Left lung (tissue), 14 donors: ENCODE data around the gene PSTPIP2. TPM values are rescaled to one million over a fixed set of nuclear protein-coding genes. Genes with fewer than 3 reads are reported as not detected.

Source experiments
- ATAC-seq: fragments of 200-7000 bp; cut with Tn5 transposase; one replicate; pipeline ENCODE4 v1.9.1; 2020; ENCODE audit warnings: moderate library complexity
- DNase-seq, 4 donors: peaks; one replicate each; pipeline ENCODE4 v3.0.0-alpha.2; 2013 to 2020
- H3K27ac ChIP-seq, 2 donors: fragments of 200-600 bp; sonication (generic) in 1 of 2; one replicate each; pipeline versions ENCODE4 v1.5.0 to v1.8.0; 2020 to 2021
- H3K27me3 ChIP-seq, 2 donors: fragments of 200-600 bp; sonication (generic) in 1 of 2; one replicate each; pipeline versions ENCODE4 v1.5.0 to v1.8.0; 2020 to 2021
- H3K36me3 ChIP-seq, 2 donors: fragments of 200-600 bp; sonication (generic) in 1 of 2; one replicate each; pipeline versions ENCODE4 v1.5.0 to v1.8.0; 2020 to 2021
- H3K4me1 ChIP-seq, 2 donors: fragments of 200-600 bp; one replicate each; pipeline ENCODE4 v1.8.0; 2021
- H3K4me3 ChIP-seq, 2 donors: fragments of 200-600 bp; sonication (generic) in 1 of 2; one replicate each; pipeline versions ENCODE4 v1.5.0 to v1.8.0; 2020 to 2021; ENCODE audit warnings: mild to moderate bottlenecking in 1 of 2
- H3K9me3 ChIP-seq, 2 donors: fragments of 200-600 bp; sonication (generic) in 1 of 2; one replicate each; pipeline versions ENCODE4 v1.5.0 to v1.8.0; 2020 to 2021
- intact Hi-C, 2 donors: fragments of 100-400 bp; cut with DNase I; formaldehyde crosslinking; loops; one replicate each; pipeline versions ENCODE4 v1.11.2 to v1.14.2; 2022
- long read RNA-seq, 12 donors: library from polyadenylated mRNA in 2 of 12; unstranded in 2 of 12; transcript quantifications; one replicate each; pipeline ENCODE4 v2.0.0 and lab custom pipeline, GENCODE V29; 2019 to 2026
- polyA plus RNA-seq, 6 donors: library from polyadenylated mRNA; unstranded; fragments of 120-200 nt; gene quantifications; one replicate each; pipeline ENCODE4 v1.2.1, GENCODE V29; 2013; ENCODE audit not compliant: insufficient read length in 6 of 6
- total RNA-seq, 2 donors: library from RNA; stranded (reverse); fragmentation: NEBNext Ultra II Directional; extraction: Animal tissue kit (Norgen Biotek cat#: 25700); gene quantifications; one replicate each; pipeline ENCODE4 v1.2.1, GENCODE V29; 2021
- TF ChIP-seq, protein P1 (sequence below), 2 donors: fragments of 200-600 bp; sonication (generic) in 1 of 2; IDR thresholded peaks; one replicate each; pipeline versions ENCODE4 v1.5.0 to v1.8.0; 2021; ENCODE audit warnings: antibody characterized with exemption in 2 of 2
- donor health status: DM: no; HTN: yes; CAD: no.
- donor health status: DM: no; HTN: no; CAD: no.

Gene PSTPIP2, protein sequence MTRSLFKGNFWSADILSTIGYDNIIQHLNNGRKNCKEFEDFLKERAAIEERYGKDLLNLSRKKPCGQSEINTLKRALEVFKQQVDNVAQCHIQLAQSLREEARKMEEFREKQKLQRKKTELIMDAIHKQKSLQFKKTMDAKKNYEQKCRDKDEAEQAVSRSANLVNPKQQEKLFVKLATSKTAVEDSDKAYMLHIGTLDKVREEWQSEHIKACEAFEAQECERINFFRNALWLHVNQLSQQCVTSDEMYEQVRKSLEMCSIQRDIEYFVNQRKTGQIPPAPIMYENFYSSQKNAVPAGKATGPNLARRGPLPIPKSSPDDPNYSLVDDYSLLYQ
- total RNA-seq (10 to 100 TPM; 14.2 to 21.8 TPM), polyA plus RNA-seq (1 to 10 TPM; 5.2 to 7.9 (median 6.8) TPM)
- long read RNA-seq, donor 1, partial matches to known transcripts, result 0 of 1 reads
- long read RNA-seq, donor 1, other reads (novel, unspliced or antisense), result 0 of 1 reads
- long read RNA-seq, donor 2, result 0 reads
- long read RNA-seq, donor 3, partial matches to known transcripts, result 0 of 1 reads
- long read RNA-seq, donor 3, other reads (novel, unspliced or antisense), result 0 of 1 reads
- long read RNA-seq, donor 4, partial matches to known transcripts, result 2 of 6 reads
- long read RNA-seq, donor 4, other reads (novel, unspliced or antisense), result 0 of 6 reads
- long read RNA-seq, donor 5, result 0 reads
- long read RNA-seq, donor 6, result 0 reads
- long read RNA-seq, donor 7, result 0 reads
- long read RNA-seq, donor 8, result 0 reads
- long read RNA-seq, donor 9, result 0 reads
- long read RNA-seq, donor 10, partial matches to known transcripts, result 0 of 4 reads
- long read RNA-seq, donor 10, other reads (novel, unspliced or antisense), result 3 of 4 reads
- long read RNA-seq, donor 11, result 0 reads
- long read RNA-seq, donor 12, partial matches to known transcripts, result 0 of 1 reads
- long read RNA-seq, donor 12, other reads (novel, unspliced or antisense), result 0 of 1 reads

DNA sequence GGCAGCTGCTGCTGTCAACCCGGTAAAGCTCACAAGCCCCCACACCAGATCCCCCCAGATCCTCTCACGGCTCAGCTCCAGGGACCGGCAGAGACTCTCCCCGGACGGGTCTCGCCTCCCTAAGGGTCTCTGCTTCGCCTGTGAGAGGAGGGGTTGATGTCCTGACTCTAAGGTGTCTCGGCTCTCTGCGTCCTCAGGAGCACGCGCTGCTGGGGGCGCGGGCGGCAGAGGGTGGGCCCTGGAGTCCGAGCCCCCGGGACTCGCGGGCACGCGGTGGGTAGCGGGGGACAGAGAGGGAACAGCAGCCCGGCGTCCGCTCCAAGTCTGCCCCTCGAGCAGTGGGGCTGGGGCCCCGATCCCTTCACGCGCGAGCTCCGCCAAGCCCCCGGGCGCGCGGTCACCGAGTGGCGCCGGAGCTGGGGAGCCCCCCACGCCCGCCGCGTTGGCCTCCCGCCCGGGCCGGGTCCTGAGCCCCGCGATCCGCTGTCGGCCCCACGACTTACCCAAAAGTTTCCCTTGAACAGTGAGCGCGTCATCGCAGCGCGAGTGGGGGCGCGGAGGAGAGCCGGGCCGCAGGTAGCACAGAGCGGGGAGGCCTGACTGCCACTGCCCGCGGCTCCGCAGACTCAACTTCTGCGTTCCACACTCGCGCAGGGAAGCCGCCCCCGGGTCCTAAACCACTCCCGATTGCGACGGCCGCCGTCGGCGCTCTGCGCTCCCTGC, at the start of gene PSTPIP2:
TSS of gene PSTPIP2 (minus strand) at position 608 of the 723 bp plus-strand sequence. CDS start at position 536, 72 bp downstream.
- Histone ChIP-seq H3K4me3 (peak within 1 kb of the TSS; percentile 74 to 85), H3K36me3 (no peaks in the 10 kb centered on the region), H3K27me3 (no peaks in the 10 kb centered on the region), H3K9me3 (no peaks in the 10 kb centered on the region), H3K4me1 (peaks cover 10 to 48% of the 10 kb centered on the region in 2 donors), H3K27ac (peak within 1 kb of the TSS; percentile 33 to 86)
- DNase-seq, result peak; percentile 42 to 97 (median 72)
- TF ChIP-seq, protein P1, sequence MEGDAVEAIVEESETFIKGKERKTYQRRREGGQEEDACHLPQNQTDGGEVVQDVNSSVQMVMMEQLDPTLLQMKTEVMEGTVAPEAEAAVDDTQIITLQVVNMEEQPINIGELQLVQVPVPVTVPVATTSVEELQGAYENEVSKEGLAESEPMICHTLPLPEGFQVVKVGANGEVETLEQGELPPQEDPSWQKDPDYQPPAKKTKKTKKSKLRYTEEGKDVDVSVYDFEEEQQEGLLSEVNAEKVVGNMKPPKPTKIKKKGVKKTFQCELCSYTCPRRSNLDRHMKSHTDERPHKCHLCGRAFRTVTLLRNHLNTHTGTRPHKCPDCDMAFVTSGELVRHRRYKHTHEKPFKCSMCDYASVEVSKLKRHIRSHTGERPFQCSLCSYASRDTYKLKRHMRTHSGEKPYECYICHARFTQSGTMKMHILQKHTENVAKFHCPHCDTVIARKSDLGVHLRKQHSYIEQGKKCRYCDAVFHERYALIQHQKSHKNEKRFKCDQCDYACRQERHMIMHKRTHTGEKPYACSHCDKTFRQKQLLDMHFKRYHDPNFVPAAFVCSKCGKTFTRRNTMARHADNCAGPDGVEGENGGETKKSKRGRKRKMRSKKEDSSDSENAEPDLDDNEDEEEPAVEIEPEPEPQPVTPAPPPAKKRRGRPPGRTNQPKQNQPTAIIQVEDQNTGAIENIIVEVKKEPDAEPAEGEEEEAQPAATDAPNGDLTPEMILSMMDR (IDR thresholded peaks at IDR 0.05), result no peak
- intact Hi-C loops, result loop anchor here (10.0 kb wide), 2 partner anchors 117 to 407 kb away; no protein-coding TSS in a partner anchor
- peak; percentile 85 for ATAC-seq

DNA sequence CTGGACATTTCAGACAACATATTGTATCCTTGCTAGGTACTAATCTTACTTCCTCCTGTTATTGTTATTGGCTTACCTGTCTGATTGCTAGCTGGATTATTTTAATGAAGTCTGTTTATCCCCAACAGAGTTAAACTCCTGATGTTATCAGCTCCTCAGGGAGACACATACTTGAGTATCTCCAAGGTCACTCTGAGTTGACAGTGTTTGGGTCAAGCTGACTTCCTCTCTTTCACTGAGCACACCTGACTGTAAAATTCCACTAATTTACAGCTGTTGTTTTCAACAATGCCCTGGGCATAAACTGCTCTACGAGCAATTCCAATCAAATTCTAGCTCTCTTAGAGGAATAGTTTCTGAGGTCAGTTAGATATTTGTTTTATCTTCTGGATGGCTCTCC, 41.7 kb upstream of the PSTPIP2 start:
- Histone ChIP-seq H3K27ac (no peak overlapping the region), H3K36me3 (peaks cover 0 to 50% of the 10 kb centered on the region in 2 donors), H3K4me3 (no peak overlapping the region), H3K9me3 (no peaks in the 10 kb centered on the region), H3K27me3 (no peaks in the 10 kb centered on the region), H3K4me1 (no peaks in the 10 kb centered on the region)
- DNase-seq (no peak), ATAC-seq (no peak)
- TF ChIP-seq, protein P1 (IDR thresholded peaks at IDR 0.05), result no peak
- intact Hi-C loops, result no loop called here

DNA sequence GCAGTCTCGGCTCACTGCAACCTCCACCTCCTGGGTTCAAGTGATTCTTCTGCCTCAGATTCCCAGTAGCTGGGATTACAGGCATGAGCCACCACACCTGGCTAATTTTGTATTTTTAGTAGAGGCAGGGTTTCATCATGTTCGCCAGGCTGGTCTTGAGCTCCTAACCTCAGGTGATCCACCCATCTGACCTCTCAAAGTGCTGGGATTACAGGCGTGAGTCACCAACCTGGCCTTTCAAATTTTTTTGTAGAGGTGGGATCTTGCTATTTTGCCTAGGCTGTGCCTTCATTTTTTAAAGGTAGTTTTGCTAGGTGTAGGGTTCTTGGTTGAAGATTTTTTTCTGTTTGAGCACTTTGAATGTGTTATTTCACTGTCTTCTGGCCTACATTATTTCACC, 38.3 kb upstream of the PSTPIP2 start:
- ATAC-seq, result no peak
- Histone ChIP-seq H3K36me3 (peaks cover 0 to 37% of the 10 kb centered on the region in 2 donors), H3K27me3 (no peaks in the 10 kb centered on the region), H3K4me1 (no peaks in the 10 kb centered on the region), H3K27ac (no peak overlapping the region), H3K9me3 (no peaks in the 10 kb centered on the region), H3K4me3 (no peak overlapping the region)
- no peak for DNase-seq
- TF ChIP-seq, protein P1 (IDR thresholded peaks at IDR 0.05), result no peak
- intact Hi-C loops, result no loop called here

DNA sequence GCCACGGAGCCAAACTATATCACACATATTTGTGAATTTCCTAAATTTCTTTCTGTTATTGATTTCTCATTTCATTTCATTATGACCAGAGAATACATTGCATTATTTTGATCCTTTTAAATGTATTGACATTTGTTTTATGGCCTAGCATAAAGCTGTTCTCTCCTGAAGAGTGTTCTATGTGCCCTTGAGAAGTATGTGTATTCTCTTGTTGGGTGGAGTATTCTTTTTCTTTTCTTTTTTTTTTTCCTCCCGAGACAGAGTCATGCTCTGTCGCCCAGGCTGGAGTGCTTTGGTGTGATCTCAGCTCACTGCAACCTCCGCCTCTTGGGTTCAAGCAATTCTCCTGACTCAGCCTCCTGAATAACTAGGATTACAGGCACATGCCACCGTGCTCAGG, 37.3 kb upstream of the PSTPIP2 start:
- intact Hi-C loops, result no loop called here
- H3K4me1 ChIP-seq, result peaks cover 0 to 6% of the 10 kb centered on the region in 2 donors
- no peak overlapping the region for H3K4me3 ChIP-seq
- no peaks in the 10 kb centered on the region for H3K9me3 ChIP-seq
- TF ChIP-seq, protein P1 (IDR thresholded peaks at IDR 0.05), result no peak
- no peaks in the 10 kb centered on the region for H3K27me3 ChIP-seq
- H3K36me3 ChIP-seq, result peaks cover 0 to 26% of the 10 kb centered on the region in 2 donors
- DNase-seq (no peak), ATAC-seq (no peak)
- H3K27ac ChIP-seq, result no peak overlapping the region
